GM18867 (cell line): Measurements from ENCODE around the gene PRICKLE3.

Experiments used
- ATAC-seq: cut with Tn5 transposase; IDR thresholded peaks from one replicate; pipeline ENCODE4 v1.9.1; 2021; ENCODE audit warnings: mild to moderate bottlenecking, moderate library complexity; ENCODE audit not compliant: unreplicated experiment

PRICKLE3 gene

GRCh38 chrX:49209434-49210251 lies 23.5 kb upstream of the PRICKLE3 start:
- ATAC-seq: no peak

- no peak for ATAC-seq
These were observed 22.2 kb upstream of the PRICKLE3 start for GRCh38 chrX:49208399-49208798.

GRCh38 chrX:49206543-49206942 lies 20.4 kb upstream of the PRICKLE3 start:
- ATAC-seq: no peak

- ATAC-seq: no peak
These were observed 19.3 kb upstream of the PRICKLE3 start for GRCh38 chrX:49205443-49205842.

- ATAC-seq: no peak
These were observed 18.5 kb upstream of the PRICKLE3 start for GRCh38 chrX:49204709-49205108.

DNA sequence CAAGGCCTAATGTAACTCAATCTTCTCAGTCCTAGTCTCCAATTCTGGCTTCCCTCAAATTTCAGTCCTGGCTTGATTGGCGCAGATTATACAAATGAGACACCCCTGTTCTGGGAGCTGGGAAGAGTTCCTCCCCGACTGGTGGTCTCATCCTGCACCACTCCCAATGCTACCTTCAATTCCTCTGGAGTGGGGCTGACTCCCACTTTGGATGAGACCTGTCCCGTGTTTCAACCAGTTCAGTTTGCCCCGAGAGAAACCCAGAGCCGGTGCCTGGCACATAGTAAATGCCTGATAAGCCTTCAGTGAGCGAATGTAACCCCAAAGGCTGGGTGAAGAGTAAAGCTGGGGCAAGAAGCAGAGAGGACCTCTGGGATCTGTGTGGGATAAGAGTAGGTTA lies 17.8 kb upstream of the PRICKLE3 start:
- ATAC-seq: no peak

- no peak for ATAC-seq
These were observed 17.4 kb upstream of the PRICKLE3 start for GRCh38 chrX:49203536-49203935.

GRCh38 chrX:49202022-49202421 lies 15.8 kb upstream of the PRICKLE3 start:
- no peak for ATAC-seq

DNA sequence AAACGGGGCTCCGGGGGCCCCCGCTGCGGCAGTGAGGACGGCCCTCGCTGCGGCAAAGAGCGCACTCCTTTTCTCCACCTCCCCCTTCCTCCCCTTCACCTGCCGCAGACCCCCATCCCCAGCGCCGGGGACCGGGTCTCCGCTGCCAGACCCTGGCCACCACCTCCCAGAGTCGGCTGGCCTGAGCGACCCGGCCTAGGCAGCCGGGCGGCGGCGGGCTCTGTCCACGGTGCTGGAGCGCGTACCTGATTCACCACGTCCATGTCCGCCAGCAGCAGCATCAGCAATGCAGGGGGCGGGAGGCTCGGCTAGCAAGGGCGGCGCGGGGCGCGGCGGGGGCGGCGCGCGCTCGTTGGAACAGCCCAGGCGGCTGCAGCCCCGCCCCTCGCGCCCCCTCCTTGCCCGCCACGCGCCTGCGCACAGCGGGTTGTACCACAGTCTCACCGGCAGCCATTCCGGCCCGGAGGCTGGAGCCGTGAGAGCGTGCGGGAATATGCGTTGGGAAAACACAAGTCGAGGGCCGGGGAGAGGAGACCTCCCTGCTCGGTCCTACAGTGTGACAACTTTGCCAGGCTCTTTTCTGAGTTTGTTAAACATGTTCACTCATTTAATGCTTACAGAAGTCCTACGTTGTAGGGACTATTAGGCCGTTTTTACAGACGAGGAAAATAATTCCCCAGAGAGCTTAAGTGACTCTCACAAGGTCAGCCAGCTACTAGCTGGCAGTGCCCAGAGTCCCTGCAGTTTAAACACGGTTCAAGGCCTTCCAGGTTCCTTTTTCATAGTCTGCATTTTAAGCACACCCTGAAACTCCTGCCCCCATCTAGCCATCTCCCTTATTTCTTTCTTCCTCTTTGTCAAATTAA lies 14.0 kb upstream of the PRICKLE3 start, which contains the start of gene SYP:
TSS of gene SYP (minus strand) at position 288 of the 866 bp plus-strand sequence. CDS start at position 281, 7 bp downstream.
- peak; percentile 94 for ATAC-seq

- no peak for ATAC-seq
These were observed 13.1 kb upstream of the PRICKLE3 start for GRCh38 chrX:49199315-49199595.

DNA sequence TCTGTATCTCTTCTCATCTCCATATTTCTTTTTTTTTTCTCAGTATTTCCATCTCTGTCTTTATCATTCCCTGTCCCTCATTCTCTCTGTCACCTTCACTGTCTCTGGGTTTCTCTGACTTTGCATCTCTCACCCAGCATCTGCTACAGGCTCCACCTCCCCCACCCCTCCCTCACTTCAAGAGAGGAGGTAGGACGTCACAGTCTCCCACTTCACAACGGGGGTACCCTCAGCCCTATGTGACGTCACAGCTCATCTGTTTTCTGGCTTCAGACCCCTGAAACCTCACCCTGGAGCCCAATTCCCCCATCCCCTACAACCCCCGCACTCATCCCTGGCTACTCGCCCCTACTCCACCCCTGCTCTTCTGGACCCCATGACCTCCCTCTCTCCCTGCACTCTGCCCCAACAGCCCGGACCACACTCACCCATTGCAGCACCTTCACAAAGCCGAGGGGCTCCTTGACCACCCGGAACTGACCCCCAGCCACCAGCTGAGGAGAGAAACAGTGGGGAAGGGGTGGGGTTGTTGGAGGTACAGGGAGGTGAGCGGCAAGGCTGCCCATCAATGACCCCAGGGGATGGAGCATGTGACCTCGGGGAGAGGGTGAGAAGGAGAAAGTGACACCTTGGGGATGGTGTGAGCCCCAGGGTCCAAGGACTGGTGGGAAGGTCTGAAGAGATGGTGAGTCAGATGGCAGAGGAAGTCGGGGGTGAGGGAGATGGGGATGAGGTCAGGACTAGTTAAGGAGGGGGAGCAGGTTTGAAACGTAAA lies 12.6 kb upstream of the PRICKLE3 start:
- no peak for ATAC-seq

GRCh38 chrX:49197543-49198087 lies 11.4 kb upstream of the PRICKLE3 start:
- no peak for ATAC-seq

DNA sequence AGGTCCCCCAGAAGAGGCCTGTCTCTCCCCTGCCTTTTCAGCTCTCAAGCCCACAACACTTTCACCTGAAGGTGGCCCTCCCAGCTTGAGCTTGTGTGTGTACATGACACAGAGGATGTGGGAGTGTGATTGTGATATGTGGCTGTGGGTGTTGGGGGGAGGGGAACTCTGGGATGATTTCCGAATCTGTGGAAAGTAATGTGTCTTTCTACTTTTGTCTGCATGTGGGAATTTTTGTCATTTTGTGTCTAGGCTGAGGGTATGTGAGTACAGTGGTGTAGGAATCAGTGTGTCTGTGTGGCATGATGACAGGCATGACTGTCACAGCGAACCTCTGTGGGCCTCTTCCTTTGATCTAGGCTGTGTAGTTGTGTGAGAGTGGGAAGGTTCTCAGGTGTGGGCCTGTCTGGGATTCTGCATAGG lies 7.4 kb upstream of the PRICKLE3 start:
- no peak for ATAC-seq

DNA sequence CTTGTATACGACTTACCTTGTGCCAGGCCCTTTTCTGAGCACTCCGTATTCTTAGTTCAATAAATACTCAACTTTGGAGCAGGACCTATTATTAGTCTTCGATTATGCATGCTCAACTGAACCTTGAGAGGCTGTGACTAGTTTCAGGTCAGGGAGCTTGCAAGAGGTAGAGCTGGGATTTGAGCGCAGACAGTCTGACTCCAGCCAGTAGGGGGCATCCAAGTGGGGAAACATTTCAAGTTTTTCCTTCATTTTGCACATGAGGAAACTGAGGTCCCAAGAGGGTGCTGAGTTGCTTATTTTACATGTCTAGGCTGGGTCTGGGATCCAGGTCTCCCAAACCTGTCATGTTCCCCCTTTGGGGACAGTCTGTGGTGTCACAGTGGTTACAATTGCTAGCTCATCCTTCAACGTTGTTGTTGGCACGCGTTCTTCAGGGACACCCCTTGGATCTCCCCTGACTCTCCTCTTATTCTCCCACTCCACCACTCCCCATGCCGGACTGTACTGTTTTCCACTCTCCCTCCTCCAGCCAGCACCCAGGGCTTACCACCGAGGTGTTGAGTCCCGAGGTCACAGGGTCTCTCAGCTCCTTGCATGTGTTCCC lies 6.7 kb upstream of the PRICKLE3 start:
- ATAC-seq: no peak

DNA sequence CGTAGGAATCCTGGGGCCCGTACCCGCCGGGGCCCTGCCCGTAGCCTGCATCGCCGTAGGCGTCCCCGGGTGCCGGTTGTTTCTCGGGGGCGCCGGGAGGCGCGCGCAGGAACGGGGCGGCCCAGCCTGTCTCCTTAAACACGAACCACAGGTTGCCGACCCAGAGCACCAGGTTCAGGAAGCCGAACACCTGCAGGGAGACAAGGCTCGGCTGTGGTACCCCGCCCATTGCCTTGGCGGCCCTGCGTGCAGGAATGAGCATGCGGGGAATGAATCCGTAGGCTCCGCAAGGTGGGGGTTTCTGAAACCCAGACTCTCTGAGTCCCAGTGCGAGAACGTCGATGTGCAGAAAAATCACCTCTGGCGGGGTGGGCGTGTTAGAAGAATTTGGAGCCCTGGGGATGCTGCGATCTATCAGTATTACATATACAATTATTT lies 5.4 kb upstream of the PRICKLE3 start:
- ATAC-seq: peak; percentile 1

DNA sequence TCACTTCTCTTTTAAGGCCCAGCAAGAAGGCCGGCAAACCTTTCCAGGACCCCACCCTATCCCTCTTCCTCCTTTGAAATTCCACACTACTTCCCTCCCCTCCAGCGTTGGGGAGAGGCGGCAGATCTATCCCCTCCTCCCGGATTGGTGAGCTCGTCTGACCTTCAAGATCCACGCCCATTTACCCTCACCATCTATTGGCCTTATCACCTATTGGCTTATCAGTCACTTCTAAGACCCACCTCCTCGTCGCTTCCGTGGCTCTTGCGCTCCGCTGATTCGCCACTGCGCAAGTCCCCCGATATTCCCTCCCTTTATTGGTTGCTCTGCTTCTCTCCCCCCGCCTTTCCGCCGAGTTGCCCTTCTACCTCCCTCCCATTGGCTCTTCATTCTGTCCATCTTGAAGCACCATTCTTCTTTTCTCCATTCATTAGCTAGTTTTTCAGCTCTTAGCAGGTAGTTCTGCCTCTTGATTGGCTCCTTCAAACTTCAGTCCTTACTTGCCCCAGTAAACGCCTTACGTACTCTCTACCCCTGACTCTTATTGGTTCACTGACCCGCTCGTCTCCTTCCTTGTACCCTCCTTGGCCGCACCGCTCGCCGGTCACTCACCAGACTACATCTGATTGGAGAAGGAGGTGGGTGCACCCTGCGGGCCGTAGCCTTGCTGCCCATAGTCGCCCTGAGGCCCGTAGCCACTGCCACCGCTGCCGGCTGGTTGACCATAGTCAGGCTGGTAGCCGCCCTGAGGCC lies 4.8 kb upstream of the PRICKLE3 start:
- peak; percentile 88 for ATAC-seq

DNA sequence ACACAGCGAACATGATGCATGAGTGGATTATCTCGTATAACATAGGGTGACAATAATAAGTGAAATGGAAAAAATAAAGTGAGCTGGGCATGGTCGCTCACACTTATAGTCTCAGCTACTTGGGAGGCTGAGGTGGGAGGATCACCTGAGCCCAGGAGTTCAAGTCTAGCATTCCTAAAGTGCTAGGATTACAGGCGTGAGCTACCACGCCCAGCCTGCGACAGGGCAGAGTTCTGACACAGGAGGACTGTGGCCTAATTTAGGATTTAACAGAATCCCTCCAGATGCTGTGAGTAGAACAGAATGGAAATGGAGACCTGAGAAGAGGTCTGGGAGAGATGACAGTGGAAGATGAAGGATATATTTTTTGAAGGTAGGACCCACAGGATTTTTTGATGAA lies 3.4 kb upstream of the PRICKLE3 start:
- no peak for ATAC-seq

GRCh38 chrX:49188468-49189076 lies 2.4 kb upstream of the PRICKLE3 start:
- no peak for ATAC-seq

DNA sequence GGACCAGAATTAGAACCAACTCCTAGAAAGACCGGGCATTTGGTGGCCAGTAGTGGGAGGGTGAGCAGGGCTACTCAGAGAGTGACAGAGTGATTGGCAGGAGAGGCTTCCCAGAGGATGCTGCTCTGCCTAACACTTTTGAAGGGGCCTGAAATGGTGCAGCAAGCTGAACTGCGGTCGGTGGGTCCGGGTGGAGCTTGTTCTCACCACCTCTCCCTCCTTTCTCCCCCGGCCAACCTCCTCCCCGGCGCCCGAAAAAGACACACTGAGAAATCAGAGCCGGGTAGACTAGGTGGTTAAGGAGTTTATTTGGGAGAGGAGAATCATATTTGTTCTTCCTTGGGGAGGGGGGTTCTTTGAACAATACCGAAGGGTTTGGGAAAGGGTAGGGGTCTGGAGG lies 1.4 kb upstream of the PRICKLE3 start:
- ATAC-seq: no peak
